Coronary artery (tissue), 2 donors: ENCODE measurements around the gene C16orf54.
"Not testable (repeated sequence)": the region's sequence is repeated elsewhere in the genome, so short reads cannot be mapped to it uniquely, and the experiment has no call there.

Experiments used
- DNase-seq: peaks from one replicate; pipeline ENCODE4 v3.0.0-alpha.2; 2017; ENCODE audit warnings: low spot score
- H3K27ac ChIP-seq, 2 donors: fragments of 200-600 bp; sonication (generic); one replicate each; pipeline ENCODE4 v1.5.1; 2016 to 2019
- H3K4me3 ChIP-seq: fragments of 200-600 bp; sonication (generic); 2 replicates; pipeline ENCODE4 v1.5.1; 2016; ENCODE audit warnings: mild to moderate bottlenecking, moderate library complexity
- CTCF ChIP-seq: fragments of 200-600 bp; sonication (generic); IDR thresholded peaks from one replicate; pipeline ENCODE4 v1.5.1; 2019; ENCODE audit warnings: antibody characterized with exemption

Gene C16orf54

GRCh38 chr16:29698484-29699323 lies 47.1 kb downstream of the C16orf54 start:
- no peak overlapping the region for H3K4me3 ChIP-seq
- no peak for TF ChIP-seq CTCF
- no peak for DNase-seq
- no peak overlapping the region for H3K27ac ChIP-seq

GRCh38 chr16:29698042-29698441 lies 47.7 kb downstream of the C16orf54 start:
- Histone ChIP-seq H3K4me3 (no peak overlapping the region), H3K27ac (no peak overlapping the region)
- DNase-seq = no peak
- no peak for TF ChIP-seq CTCF

- Histone ChIP-seq H3K4me3 (no peak overlapping the region), H3K27ac (no peak overlapping the region)
- DNase-seq = no peak
- no peak for TF ChIP-seq CTCF
These were observed 48.4 kb downstream of the C16orf54 start for GRCh38 chr16:29697391-29697790.

GRCh38 chr16:29696881-29697331 lies 48.9 kb downstream of the C16orf54 start:
- no peak overlapping the region for H3K4me3 ChIP-seq
- TF ChIP-seq CTCF = no peak
- DNase-seq = no peak
- no peak overlapping the region for H3K27ac ChIP-seq

GRCh38 chr16:29695675-29696074 lies 50.1 kb downstream of the C16orf54 start:
- not testable (repeated sequence) for H3K4me3 ChIP-seq, H3K27ac ChIP-seq, DNase-seq

GRCh38 chr16:29694384-29695195 lies 51.2 kb downstream of the C16orf54 start:
- DNase-seq = no peak
- TF ChIP-seq CTCF = no peak
- Histone ChIP-seq H3K27ac (peak overlapping the region; percentile 48 to 69), H3K4me3 (no peak overlapping the region)

GRCh38 chr16:29692606-29693005 lies 53.2 kb downstream of the C16orf54 start:
- DNase-seq, H3K27ac ChIP-seq, H3K4me3 ChIP-seq: not testable (repeated sequence)
